Sigmoid colon (tissue), 4 donors: Measurements from ENCODE around the gene QPCT.
"Not testable (repeated sequence)": the region's sequence is repeated elsewhere in the genome, so short reads cannot be mapped to it uniquely, and the experiment has no call there.

Source experiments
- EP300 ChIP-seq, 4 donors: sonication (generic); formaldehyde crosslinking; IDR thresholded peaks; one replicate each; pipeline ENCODE4 v1.6.1; 2017; ENCODE audit warnings: antibody characterized with exemption in 4 of 4
- POLR2A ChIP-seq, 2 donors: fragments of 450-650 bp; IDR thresholded peaks; one replicate each; pipeline ENCODE4 v1.6.1; 2016; ENCODE audit warnings: antibody characterized with exemption in 2 of 2, mild to moderate bottlenecking in 2 of 2, moderate library complexity in 2 of 2
- POLR2AphosphoS5 ChIP-seq, 4 donors: sonication (generic); formaldehyde crosslinking; IDR thresholded peaks; one replicate each; pipeline ENCODE4 v1.6.1; 2017; ENCODE audit warnings: antibody characterized with exemption in 4 of 4
- TF ChIP-seq, protein P1 (sequence below), 4 experiments: fragments of 450-650 bp in 3 of 4; fragments of 200-600 bp in 1 of 4; IDR thresholded peaks; one replicate each; pipeline ENCODE4 v1.5.1; 2016 to 2019; ENCODE audit warnings: antibody characterized with exemption in 4 of 4, mild to moderate bottlenecking in 3 of 4, moderate library complexity in 2 of 4

DNA sequence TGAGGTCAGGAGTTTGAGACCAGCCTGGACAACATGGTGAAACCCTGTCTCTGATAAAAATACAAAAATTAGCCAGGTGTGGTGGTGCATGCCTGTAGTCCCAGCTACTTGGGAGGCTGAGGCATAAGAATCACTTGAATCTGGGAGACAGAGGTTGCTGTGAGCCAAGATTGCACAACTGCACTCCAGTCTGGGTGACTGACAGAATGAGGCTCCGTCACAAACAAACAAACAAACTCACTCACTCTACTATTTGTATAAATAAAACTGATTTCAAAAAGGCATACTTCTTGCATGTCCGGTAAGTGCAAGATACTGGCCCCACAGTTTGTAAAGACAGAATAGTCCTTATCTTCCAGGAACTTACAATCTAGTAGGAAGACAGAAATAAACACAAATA is 49.6 kb upstream of the QPCT start:
- TF ChIP-seq, protein P1, sequence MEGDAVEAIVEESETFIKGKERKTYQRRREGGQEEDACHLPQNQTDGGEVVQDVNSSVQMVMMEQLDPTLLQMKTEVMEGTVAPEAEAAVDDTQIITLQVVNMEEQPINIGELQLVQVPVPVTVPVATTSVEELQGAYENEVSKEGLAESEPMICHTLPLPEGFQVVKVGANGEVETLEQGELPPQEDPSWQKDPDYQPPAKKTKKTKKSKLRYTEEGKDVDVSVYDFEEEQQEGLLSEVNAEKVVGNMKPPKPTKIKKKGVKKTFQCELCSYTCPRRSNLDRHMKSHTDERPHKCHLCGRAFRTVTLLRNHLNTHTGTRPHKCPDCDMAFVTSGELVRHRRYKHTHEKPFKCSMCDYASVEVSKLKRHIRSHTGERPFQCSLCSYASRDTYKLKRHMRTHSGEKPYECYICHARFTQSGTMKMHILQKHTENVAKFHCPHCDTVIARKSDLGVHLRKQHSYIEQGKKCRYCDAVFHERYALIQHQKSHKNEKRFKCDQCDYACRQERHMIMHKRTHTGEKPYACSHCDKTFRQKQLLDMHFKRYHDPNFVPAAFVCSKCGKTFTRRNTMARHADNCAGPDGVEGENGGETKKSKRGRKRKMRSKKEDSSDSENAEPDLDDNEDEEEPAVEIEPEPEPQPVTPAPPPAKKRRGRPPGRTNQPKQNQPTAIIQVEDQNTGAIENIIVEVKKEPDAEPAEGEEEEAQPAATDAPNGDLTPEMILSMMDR (IDR thresholded peaks at IDR 0.05): not testable (repeated sequence)
- TF ChIP-seq POLR2A, POLR2AphosphoS5, EP300 (IDR thresholded peaks at IDR 0.05): not testable (repeated sequence)
